Cardiac septum (tissue), 1 donor: ENCODE results near the gene NXPE4. TPM values are rescaled to one million over a fixed set of nuclear protein-coding genes. Genes with fewer than 3 reads are reported as not detected.
"Not testable (repeated sequence)": the region's sequence is repeated elsewhere in the genome, so short reads cannot be mapped to it uniquely, and the experiment has no call there.

Source experiments
- DNase-seq: peaks from one replicate; pipeline ENCODE4 v3.0.0-alpha.2; 2020; ENCODE audit warnings: low spot score
- intact Hi-C: fragments of 100-400 bp; cut with DNase I; formaldehyde crosslinking; loops from one replicate; pipeline ENCODE4 v1.14.0; 2022
- total RNA-seq: library from RNA; stranded (reverse); fragmentation: NEBNext Ultra II Directional; extraction: Animal tissue kit (Norgen Biotek cat#: 25700); gene quantifications from one replicate; pipeline ENCODE4 v1.2.1, GENCODE V29; 2021
- donor health status: DM: no; HTN: no; CAD: no.

NXPE4 gene
- total RNA-seq, 1 donor from 2014 or later = not detected

DNA sequence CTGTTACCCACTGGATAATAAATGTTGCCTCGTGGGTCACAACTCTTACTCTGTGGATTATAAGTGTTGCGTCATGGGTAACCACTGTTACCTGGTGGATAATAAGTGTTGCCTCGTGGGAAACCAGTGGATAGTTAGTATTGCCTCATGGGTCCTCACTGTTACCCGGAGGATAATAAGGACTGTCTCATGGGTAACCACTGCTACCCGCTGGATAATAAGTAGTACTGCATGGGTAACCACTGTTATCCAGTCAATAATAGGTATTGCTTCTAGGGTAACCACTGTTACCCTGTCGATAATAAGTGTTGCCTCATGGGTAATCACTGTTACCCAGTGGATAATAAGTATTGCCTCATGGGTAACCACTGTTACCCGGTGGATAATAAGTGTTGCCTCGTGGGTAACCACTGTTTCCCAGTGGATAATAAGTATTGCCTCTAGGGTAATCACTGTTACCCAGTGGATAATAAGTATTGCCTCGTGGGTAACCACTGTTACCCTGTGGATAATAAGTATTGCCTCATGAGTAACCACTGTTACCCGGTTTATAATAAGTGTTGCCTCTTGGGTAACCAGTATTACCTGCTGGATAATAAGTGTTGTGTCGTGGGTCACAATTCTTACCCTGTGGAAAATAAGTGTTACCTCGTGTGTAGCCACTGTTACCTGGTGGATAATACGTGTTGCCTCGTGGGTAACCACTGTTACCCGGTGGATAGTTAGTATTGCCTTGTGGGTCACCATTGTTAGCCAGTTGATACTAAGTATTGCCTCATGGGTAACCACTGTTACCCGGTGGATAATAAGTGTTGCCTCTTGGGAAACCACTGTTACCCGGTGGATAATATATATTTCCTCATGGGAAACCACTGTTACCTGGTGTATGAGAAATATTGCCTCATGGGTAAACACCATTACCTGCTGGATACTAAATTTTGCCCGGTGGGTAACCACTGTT is 15.7 kb upstream of the NXPE4 start:
- no peak for DNase-seq
- intact Hi-C loops = no loop called here

- no peak for DNase-seq
- intact Hi-C loops = no loop called here
These were observed 15.0 kb upstream of the NXPE4 start for GRCh38 chr11:114610550-114610949.

- DNase-seq = no peak
- intact Hi-C loops = no loop called here
These were observed 13.8 kb upstream of the NXPE4 start for GRCh38 chr11:114609429-114609828.

DNA sequence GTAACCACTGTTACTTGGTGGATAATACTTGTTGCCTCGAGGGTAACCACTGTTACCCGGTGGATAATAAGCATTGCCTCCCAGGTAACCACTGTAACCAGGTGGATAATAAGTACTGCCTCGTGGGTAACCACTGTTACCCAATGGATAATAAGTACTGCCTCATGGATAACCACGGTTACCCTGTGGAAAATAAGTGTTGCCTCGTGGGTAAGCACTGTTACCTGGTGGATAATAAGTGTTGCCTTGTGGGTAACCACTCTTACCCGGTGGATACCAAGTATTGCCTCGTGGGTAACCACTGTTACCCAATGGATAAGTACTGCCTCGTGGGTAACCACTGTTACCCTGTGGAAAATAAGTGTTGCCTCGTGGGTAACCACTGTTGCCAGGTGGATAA is 13.0 kb upstream of the NXPE4 start:
- DNase-seq, intact Hi-C loops: not testable (repeated sequence)

DNA sequence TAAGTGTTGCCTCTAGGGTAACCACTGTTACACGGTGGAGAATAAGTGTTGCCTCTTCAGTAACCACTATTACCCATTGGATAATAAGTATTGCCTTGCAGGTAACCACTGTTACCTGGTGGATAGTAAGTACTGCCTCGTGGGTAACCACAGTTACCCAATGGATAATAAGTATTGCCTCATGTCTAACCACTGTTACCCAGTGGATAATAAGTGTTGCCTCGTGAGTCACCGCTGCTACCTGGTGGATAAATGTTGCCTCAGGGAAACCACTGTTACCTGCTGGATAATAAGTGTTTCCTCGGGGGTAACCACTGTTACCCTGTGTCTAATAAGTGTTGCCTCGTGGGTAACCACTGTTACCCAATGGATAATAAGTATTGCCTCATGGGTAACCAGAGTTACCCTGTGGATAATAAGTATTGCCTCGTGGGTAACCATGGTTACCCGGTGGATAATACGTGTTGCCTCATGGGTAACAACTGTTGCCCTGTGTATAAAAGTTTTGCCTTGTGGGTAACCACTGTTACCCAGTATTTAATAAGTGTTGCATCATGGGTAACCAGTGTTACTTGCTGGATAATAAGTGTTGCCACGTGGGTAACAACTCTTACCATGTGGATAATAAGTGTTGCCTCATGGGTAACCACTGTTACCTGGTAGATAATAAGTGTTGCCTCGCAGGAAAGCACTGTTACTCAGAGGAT is 12.3 kb upstream of the NXPE4 start:
- intact Hi-C loops = no loop called here
- DNase-seq = no peak

DNA sequence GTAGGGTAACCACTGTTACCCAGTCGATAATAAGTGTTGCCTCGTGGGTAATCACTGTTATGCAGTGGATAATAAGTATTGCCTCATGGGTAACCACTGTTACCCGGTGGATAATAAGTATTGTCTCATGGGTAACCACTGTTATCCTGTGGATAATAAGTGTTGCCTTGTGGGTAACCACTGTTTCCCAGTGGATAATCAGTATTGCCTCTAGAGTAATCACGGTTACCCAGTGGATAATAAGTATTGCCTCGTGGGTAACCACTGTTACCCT is 11.2 kb upstream of the NXPE4 start:
- intact Hi-C loops, DNase-seq: not testable (repeated sequence)

GRCh38 chr11:114606003-114606801 is 10.6 kb upstream of the NXPE4 start:
- no peak for DNase-seq
- intact Hi-C loops = no loop called here

- intact Hi-C loops = no loop called here
- DNase-seq = no peak
These were observed 9.8 kb upstream of the NXPE4 start for GRCh38 chr11:114605370-114605769.

DNA sequence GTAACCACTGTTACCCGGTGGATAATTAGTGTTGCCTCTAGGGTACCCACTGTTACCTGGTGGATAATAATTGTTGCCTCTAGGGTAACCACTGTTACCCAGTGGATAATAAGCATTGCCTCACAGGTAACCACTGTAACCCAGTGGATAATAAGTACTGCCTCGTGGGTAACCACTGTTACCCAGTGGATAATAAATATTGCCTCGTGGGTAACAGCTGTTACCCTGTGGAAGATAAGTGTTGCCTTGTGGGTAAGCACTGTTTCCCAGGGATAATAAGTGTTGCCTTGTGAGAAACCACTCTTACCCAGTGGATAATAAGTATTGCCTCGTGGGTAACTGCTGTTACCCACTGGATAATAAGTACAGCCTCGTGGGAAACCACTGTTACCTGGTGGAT is 9.3 kb upstream of the NXPE4 start:
- no peak for DNase-seq
- intact Hi-C loops = no loop called here

GRCh38 chr11:114604179-114604813 is 8.7 kb upstream of the NXPE4 start:
- intact Hi-C loops = no loop called here
- no peak for DNase-seq

DNA sequence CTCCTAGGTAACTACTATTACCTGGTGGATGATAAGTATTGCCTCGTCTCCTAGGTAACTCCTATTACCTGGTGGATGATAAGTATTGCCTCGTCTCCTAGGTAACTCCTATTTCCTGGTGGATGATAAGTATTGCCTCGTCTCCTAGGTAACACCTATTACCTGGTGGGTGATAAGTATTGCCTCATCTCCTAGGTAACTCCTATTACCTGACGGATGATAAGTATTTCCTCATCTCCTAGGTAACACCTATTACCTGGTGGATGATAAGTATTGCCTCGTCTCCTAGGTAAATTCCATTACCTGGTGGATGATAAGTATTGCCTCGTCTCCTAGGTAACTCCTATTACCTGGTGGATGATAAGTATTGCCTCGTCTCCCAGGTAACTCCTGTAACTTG is 7.6 kb upstream of the NXPE4 start:
- DNase-seq, intact Hi-C loops: not testable (repeated sequence)

DNA sequence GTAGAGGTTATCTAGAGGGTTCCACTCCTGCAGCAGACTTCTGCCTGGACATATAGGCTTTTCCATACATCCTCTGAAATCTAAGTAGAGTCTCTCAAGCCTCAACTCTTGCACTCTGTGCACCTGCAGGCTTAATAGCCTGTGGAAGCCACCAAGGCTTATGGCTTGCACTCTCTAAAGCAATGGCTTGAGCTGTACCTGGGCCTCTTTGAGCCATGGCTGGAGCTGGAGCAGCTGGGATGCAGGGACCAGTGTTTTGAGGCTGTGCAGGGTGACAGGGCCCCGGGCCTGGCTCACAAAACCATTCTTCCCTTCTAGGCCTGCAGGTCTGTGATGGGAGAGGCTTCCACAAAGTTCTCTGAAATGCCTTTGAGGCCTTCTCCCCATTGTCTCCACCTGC is 2.9 kb upstream of the NXPE4 start:
- intact Hi-C loops = no loop called here
- no peak for DNase-seq

DNA sequence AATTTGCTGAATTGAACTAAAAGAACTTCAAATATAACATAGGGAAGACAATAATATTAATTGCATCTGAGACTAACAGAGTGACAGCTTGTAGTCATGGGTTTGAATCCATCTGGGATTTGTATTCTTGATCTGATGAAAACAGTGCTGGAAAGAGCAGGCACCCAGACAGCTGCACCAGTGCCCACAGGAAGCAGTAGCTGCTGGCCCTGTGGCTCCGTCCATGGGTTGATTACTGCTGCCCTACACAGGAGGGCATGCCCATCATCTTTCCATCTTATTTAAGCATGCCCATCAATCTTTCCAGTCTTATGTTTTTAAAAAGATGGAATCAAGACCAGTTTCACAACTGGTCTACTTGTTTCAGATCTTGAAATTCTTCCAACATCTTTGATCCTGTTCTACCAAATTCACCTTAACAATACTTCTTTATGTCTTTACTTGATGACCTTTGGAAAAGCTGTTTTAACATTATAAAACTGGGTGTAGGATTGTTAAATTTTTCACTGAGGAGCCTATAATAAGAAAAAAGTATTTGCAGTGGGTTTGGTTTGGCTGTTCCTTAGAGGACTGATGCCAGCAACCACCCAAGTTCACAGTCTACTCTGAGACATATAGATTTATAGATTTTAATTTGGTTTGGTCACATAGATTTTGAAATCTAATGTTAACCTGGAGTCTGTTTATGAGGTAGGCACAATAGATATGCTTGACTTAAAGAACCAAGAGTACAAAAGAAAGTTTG is 761 bp upstream of the NXPE4 start:
- intact Hi-C loops = no loop called here
- no peak for DNase-seq

DNA sequence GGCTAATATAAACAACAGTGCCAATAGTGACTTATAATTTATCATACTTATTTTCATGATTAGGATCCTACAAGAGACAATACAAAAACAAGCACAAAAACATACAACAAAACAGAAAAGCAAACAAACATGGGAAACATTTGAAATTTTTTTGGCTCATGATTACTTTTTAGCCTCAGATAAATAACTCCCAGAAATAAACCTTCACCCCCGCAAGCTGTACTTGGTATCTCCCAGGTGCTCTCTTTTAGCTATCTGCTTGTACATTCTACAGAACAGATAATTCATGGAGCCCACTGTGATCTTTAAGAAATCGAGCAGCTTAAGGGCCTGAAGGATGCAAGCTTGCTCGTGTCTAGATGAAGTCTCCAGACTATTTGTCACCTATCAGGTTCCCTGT is 883 bp downstream of the NXPE4 start:
- intact Hi-C loops = no loop called here
- DNase-seq = no peak

DNA sequence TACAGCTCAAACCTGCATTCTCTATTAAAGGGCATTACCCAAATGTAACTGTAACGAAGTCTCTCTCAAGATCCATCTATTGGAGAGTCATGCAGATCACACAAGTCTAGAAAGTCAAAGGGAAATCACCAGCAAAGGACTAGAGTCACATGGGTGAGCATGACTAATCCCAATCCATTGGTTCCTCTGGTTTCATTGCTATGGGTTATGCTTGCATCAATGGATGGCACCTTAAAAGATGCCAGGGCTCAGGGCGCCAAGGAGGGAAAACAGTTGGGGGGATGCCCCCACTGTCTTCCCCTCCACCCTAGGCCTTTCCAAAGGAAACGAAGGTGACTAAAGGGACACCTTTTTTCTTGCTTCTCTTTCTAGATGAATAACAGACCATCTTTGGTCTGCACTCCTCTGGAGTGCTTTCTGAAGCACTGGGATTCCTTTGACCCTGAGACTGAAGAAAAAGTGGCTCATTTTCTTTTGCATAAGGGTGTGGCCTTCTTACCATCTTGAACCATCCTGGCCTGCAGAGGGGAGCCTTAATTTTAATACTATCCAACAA is 8.1 kb downstream of the NXPE4 start:
- no peak for DNase-seq
- intact Hi-C loops = no loop called here

DNA sequence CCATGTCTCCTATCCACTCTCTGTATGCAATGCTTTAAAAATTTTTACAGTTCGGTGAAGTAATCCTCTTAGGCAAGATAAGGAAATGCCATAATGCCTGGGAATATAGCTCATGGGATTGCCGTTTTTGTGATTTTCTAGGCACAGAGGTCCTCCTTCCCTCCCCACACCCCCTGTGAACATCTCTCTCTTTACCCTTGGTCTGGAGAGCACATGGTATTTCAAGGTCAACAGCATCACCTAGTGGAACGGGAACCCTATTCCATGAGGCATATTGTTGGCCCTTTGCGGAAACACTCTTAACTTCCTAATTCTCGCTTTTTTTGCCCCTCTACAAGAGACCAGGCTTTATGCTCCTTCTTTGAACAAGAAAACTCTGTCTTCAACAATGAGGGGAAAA is 8.8 kb downstream of the NXPE4 start:
- DNase-seq = no peak
- intact Hi-C loops = no loop called here

DNA sequence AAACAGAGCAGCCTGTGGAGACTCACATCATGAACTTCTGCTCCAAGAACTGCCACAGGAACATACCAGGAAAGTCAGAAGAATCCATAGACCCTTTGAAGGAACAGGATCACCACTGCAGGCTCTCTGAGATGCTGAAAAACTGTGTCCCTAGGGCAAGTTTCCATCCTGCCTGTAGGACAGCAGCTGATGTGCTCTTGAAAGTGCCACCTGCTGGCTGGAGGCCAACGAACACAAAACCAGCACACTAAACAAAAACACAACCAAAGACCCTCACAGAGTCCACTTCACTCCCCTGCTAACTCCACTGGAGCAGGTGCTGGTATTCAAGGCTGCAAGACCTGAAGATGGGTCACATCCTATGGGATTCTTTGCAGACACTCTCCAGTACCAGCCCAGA is 23.9 kb downstream of the NXPE4 start:
- intact Hi-C loops = no loop called here
- no peak for DNase-seq

DNA sequence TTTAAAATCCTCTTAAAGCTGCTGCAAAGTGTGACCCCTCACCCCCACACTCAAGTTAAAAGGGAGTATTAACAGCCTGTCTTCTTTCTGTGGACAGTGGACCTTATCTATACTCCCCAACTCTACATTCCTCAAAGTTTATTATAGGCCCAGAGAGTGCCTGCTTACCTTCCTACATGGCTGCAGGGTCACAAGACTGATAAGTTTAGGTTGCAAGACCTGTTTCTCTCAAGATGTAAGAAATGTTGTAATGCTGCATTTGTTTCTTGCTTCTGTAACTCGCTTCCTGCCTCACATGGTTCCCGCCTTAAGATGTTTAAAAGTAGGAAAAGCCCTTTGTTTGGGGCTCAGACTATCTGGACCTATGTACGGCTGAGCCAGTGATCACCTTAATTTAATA is 25.8 kb downstream of the NXPE4 start:
- intact Hi-C loops = no loop called here
- DNase-seq = no peak

DNA sequence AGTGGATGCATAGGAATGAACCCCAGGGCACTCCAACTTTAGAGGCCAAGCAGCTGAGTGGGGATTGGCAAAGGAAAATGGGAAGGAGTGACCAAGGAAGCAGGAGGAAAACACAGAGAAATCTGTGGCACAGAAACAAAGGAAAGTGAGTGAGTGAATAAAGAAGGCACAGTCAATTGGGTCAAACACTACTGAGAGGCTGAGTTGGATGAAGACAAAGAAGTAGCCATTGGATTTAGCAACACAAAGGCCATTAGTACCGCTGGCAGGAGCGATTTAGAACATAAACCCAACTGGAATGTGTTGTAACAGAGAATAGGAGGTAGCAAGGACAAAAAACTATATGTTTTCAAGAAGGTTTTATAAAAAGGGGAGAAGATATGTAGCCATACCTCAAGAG is 29.3 kb downstream of the NXPE4 start:
- intact Hi-C loops = no loop called here

More for the DNA sequence above, 29.3 kb downstream of the NXPE4 start:
- DNase-seq = no peak
